Kidney epithelial cell (primary cell): ENCODE results near the gene CNFN. TPM values are rescaled to one million over a fixed set of nuclear protein-coding genes. Genes with fewer than 3 reads are reported as not detected.

Experiments used
- DNase-seq: peaks from one replicate; pipeline ENCODE4 v3.0.0-alpha.2; 2010; ENCODE audit warnings: low read depth
- H3K27me3 ChIP-seq: 2 replicates; pipeline ENCODE4 v1.6.0; 2011; ENCODE audit warnings: low read length; ENCODE audit not compliant: control insufficient read depth, insufficient read depth
- H3K36me3 ChIP-seq: 2 replicates; pipeline ENCODE4 v1.5.1; 2011; ENCODE audit warnings: low read length; ENCODE audit not compliant: control insufficient read depth, insufficient read depth
- H3K4me3 ChIP-seq: 2 replicates; pipeline ENCODE4 v1.5.1; 2011; ENCODE audit warnings: low read depth, mild to moderate bottlenecking, control low read depth, low read length
- total RNA-seq: library from RNA; depleted of rRNA; stranded (reverse); fragments of >200 nt; gene quantifications from 2 replicates; pipeline ENCODE4 v1.2.3, GENCODE V29; 2015
- TF ChIP-seq, protein P1 (sequence below): IDR thresholded peaks from 2 replicates; pipeline ENCODE4 v1.5.1; 2011; ENCODE audit warnings: mild to moderate bottlenecking, moderate library complexity, low read length, control low read depth, inconsistent platforms; ENCODE audit not compliant: insufficient read depth, poor library complexity, severe bottlenecking

The CNFN gene, protein sequence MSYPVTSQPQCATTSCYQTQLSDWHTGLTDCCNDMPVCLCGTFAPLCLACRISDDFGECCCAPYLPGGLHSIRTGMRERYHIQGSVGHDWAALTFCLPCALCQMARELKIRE
- not detected in 2 replicates for total RNA-seq

DNA sequence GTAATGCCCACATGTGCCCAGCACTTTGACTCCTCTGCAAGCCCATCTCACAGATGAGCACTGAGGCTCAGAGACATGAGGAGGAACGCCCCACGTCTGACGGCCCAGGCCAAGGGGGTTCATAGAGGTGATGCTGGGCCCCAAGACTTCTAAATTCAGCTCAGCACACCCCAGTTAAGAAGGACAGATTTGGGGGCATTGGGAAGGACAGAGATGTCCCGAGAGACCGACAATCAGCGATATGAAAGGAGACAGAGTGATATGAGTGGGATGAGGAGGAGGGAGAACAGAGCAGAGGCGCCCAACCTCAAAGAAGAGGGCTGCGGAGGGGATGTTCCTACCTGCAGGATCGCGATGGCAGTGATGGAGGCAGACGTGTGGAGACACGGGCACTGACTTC, at the start of gene CNFN:
Gene CNFN (minus strand): TSS at position 399 of the 400 bp plus-strand sequence. CDS start 1,260 bp downstream, outside the sequence.
- Histone ChIP-seq H3K36me3 (no peaks in the 10 kb centered on the region), H3K27me3 (peaks cover 25% of the 10 kb centered on the region), H3K4me3 (no peak within 1 kb of the TSS)
- DNase-seq = no peak
- TF ChIP-seq, protein P1, sequence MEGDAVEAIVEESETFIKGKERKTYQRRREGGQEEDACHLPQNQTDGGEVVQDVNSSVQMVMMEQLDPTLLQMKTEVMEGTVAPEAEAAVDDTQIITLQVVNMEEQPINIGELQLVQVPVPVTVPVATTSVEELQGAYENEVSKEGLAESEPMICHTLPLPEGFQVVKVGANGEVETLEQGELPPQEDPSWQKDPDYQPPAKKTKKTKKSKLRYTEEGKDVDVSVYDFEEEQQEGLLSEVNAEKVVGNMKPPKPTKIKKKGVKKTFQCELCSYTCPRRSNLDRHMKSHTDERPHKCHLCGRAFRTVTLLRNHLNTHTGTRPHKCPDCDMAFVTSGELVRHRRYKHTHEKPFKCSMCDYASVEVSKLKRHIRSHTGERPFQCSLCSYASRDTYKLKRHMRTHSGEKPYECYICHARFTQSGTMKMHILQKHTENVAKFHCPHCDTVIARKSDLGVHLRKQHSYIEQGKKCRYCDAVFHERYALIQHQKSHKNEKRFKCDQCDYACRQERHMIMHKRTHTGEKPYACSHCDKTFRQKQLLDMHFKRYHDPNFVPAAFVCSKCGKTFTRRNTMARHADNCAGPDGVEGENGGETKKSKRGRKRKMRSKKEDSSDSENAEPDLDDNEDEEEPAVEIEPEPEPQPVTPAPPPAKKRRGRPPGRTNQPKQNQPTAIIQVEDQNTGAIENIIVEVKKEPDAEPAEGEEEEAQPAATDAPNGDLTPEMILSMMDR = no peak

DNA sequence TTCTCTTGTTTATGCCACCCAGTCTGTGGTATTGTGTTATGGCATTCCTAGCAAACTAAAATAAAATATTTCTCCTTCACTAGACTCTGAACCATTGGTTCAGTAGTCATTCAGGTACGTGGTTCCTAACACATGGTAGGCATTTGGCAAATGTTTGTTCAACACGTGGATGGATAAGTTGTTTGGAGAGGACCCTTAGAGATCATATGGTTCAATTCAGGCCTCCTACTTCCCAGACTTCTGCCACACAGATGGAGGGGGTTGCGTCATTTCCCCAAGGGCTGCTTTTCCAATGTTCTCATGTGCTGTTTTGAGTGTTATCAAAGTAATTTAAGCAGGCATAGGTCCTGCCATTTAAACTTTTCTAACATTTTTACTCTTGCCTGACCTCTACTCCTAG, 45.9 kb upstream of the CNFN start:
- Histone ChIP-seq H3K4me3 (no peak overlapping the region), H3K27me3 (peaks cover 3% of the 10 kb centered on the region), H3K36me3 (no peaks in the 10 kb centered on the region)
- TF ChIP-seq, protein P1 = no peak
- no peak for DNase-seq

DNA sequence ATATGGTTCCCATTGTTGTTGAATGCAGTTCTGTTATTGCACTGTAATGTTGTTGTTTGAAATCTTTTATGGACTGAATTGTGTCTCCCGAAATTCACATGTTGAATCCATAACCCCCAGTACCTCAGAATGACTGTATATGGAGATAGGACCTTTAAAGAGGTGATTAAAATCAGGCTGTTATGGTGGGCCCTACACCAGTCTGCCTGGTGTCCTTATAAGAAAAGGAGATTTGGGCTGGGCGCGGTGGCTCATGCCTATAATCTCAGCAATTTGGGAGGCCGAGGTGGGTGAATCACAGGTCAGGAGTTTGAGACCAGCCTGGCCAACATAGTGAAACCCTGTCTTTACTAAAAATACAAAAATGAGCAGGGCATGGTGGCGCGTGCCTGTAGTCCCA, 45.2 kb upstream of the CNFN start:
- TF ChIP-seq, protein P1 = no peak
- no peak for DNase-seq
- H3K4me3 ChIP-seq = no peak overlapping the region
- no peaks in the 10 kb centered on the region for H3K36me3 ChIP-seq
- H3K27me3 ChIP-seq = no peaks in the 10 kb centered on the region

DNA sequence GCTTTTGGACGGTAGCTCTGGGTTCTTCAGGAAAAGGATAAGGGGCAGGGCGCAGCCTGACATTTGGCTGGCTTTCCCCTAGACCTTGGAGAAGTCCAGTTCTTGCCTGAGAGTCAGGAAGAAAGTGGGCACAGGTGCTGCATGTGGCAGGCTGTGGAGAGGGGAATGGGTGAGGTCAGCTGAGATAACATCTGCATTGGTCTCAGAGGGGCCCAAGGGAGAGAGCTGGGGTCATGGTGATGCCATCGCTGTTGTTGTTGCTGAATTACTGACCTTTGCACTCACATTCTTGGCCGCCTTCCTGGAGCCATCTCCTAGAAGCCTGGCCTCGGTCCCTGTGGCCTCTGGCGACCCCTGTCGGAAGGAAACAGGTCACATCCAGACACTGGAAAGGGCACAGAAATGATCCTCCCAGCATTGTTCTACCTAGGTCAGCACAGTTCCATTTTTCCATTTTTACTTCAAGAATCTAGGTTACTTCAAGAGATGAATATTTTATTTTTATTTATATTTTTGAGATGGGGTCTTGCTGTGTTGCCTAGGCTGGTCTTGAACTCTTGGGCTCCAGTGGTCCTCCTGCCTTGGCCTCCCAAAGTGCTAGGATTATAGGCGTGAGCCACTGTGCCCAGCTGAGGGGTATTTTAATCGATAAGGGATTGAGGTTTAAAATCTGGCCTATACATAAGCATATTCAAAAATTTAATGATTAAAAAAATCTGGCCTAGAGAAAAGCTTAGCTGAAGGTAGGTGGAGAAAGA, 43.6 kb upstream of the CNFN start:
- no peak overlapping the region for H3K4me3 ChIP-seq
- DNase-seq = no peak
- no peaks in the 10 kb centered on the region for H3K27me3 ChIP-seq
- no peaks in the 10 kb centered on the region for H3K36me3 ChIP-seq
- TF ChIP-seq, protein P1 = peak; percentile 79

DNA sequence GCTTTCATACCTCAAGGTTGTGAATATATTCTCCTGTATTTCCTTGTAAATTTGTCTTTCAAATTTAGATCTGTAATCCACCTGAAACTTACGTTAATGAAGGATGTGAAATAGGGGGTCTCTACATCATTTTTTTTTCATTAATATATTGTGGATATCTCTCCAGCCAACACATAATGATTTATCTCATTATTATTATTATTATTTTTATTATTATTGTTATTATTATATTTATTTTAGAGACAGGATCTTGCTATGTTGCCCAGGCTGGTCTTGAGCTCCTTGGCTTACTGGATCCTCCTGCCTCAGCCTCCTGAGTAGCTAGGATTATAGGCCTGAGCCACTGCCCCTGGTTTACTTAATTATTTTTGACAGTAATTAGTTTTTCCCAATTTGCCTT, 41.4 kb upstream of the CNFN start:
- no peaks in the 10 kb centered on the region for H3K36me3 ChIP-seq
- TF ChIP-seq, protein P1 = no peak

More for the DNA sequence above, 41.4 kb upstream of the CNFN start:
- no peak overlapping the region for H3K4me3 ChIP-seq
- no peak for DNase-seq
- no peaks in the 10 kb centered on the region for H3K27me3 ChIP-seq
